BJ (cell line): Measurements from ENCODE around the gene PSMA6. TPM values are rescaled to one million over a fixed set of nuclear protein-coding genes. Genes with fewer than 3 reads are reported as not detected.

Experiments used
- CTCF ChIA-PET: fragments of 350-600 bp; formaldehyde crosslinking; extraction: SDS; loops from one replicate; lab custom pipeline; 2021; ENCODE audit warnings: antibody characterized with exemption, inconsistent platforms; lab: Yijun Ruan, JAX
- POLR2A ChIA-PET: fragments of 300-600 bp; sonication (Branson Sonifier 250); formaldehyde crosslinking; extraction: SDS; loops from one replicate; lab custom pipeline; 2021; ENCODE audit warnings: antibody characterized with exemption; lab: Charles Lee
- DNase-seq: peaks from one replicate; pipeline ENCODE4 v3.0.0-alpha.2; 2011; ENCODE audit warnings: low read depth
- H3K27me3 ChIP-seq: 2 replicates; pipeline ENCODE4 v1.6.0; 2011; ENCODE audit warnings: low read length; ENCODE audit not compliant: control insufficient read depth, insufficient read depth
- H3K36me3 ChIP-seq: 2 replicates; pipeline ENCODE4 v1.5.1; 2011; ENCODE audit warnings: low read length; ENCODE audit not compliant: control insufficient read depth, insufficient read depth
- H3K4me3 ChIP-seq: 2 replicates; pipeline ENCODE4 v1.5.1; 2011; ENCODE audit warnings: low read depth, mild to moderate bottlenecking, control low read depth, low read length
- polyA plus RNA-seq: library from polyadenylated mRNA; depleted of rRNA; stranded (reverse); fragments of >200 nt; gene quantifications from 2 replicates; pipeline ENCODE4 v1.2.3, GENCODE V29; 2011
- TF ChIP-seq, protein P1 (sequence below): IDR thresholded peaks from 2 replicates; pipeline ENCODE4 v1.5.1; 2011; ENCODE audit warnings: low read depth, mild to moderate bottlenecking, control low read depth, inconsistent platforms, low read length, moderate library complexity; ENCODE audit not compliant: insufficient read depth

PSMA6 gene
- polyA plus RNA-seq, 1 experiment, result 155 TPM

- no peaks in the 10 kb centered on the region for H3K36me3 ChIP-seq
- H3K27me3 ChIP-seq, result no peaks in the 10 kb centered on the region
- CTCF ChIA-PET, result interaction anchor here (1.0 to 1.3 kb wide), 2 partner anchors 17 to 71 kb away, joined by 4 to 5 read pairs; no protein-coding TSS in a partner anchor
- no peak overlapping the region for H3K4me3 ChIP-seq
- POLR2A ChIA-PET, result no interaction called here
- no peak for DNase-seq
- TF ChIP-seq, protein P1, sequence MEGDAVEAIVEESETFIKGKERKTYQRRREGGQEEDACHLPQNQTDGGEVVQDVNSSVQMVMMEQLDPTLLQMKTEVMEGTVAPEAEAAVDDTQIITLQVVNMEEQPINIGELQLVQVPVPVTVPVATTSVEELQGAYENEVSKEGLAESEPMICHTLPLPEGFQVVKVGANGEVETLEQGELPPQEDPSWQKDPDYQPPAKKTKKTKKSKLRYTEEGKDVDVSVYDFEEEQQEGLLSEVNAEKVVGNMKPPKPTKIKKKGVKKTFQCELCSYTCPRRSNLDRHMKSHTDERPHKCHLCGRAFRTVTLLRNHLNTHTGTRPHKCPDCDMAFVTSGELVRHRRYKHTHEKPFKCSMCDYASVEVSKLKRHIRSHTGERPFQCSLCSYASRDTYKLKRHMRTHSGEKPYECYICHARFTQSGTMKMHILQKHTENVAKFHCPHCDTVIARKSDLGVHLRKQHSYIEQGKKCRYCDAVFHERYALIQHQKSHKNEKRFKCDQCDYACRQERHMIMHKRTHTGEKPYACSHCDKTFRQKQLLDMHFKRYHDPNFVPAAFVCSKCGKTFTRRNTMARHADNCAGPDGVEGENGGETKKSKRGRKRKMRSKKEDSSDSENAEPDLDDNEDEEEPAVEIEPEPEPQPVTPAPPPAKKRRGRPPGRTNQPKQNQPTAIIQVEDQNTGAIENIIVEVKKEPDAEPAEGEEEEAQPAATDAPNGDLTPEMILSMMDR, result no peak
Measured at GRCh38 chr14:35331605-35332516, 39.7 kb downstream of the PSMA6 start.

DNA sequence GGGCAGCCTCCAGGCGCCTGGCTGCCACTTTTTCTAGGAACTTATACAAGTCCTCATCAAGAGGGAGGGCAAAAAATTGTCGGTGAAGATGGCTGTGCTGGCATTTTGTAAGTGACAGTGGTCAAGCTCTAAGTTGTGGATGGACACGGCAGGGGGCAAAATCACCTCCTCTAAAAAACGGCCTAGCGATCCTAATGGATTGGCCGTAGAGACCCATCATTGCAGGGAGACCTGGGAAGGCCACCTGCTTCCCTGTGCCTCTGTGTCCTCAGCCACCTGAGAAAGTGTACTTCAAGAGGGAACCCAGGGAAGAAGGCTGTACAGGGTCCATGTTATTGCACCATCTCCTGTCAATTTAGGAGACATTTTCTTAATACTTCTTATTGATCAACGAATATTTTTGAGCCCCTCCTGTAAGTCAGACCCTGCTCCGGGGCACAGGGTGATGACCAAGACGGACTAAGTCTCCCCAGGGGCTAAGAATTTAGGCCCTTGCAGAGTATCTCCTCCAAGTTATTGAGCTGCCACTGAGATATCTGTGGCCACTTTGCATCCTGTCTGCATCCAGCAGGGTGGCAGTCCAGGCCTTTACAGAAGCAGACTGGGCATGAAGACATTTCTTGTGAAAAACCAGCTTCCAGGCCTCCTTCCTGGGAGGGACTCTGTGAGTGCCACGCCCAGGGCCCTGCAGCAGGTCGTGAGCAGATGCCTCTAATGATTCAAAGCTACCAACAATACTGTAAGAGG lies 40.5 kb downstream of the PSMA6 start:
- H3K4me3 ChIP-seq, result no peak overlapping the region
- no peak for DNase-seq
- H3K36me3 ChIP-seq, result no peaks in the 10 kb centered on the region
- ChIA-PET POLR2A (no interaction called here), CTCF (interaction anchor here (0.8 to 1.3 kb wide), 3 partner anchors 16 to 71 kb away, joined by 3 to 5 read pairs (median 4); no protein-coding TSS in a partner anchor)
- no peaks in the 10 kb centered on the region for H3K27me3 ChIP-seq
- TF ChIP-seq, protein P1, result no peak

DNA sequence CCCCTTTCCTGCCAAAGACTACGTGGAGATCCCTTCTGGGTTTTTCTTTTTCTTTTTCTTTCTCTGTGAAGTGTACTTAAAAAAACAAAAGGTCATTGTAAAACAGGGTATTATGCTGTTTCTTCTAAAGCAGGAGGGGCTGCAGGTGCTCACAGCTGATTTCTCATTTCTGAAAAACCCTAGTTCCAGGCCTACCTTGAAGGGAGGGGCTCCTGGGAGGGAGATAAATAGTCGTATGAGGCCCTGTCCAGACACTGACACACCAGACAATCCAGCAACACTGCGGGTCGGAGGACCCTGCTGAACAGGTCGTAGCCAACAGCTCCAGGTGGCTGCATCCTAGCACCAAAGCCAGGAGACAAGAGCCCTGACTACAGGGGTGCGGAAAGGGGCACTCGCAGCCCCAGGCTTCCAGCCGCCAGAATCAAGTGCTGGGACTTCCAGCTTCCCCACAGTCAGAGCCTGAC lies 41.1 kb downstream of the PSMA6 start:
- no peak for DNase-seq
- ChIA-PET POLR2A (no interaction called here), CTCF (interaction anchor here (0.8 to 1.0 kb wide), 2 partner anchors 17 to 70 kb away, joined by 3 to 5 read pairs; no protein-coding TSS in a partner anchor)
- Histone ChIP-seq H3K4me3 (no peak overlapping the region), H3K36me3 (no peaks in the 10 kb centered on the region), H3K27me3 (no peaks in the 10 kb centered on the region)
- TF ChIP-seq, protein P1, result no peak

- DNase-seq, result no peak
- Histone ChIP-seq H3K36me3 (no peaks in the 10 kb centered on the region), H3K4me3 (no peak overlapping the region), H3K27me3 (no peaks in the 10 kb centered on the region)
- ChIA-PET CTCF (interaction anchor here (0.8 kb wide), 1 partner anchor 17 kb away, joined by 3 read pairs; no protein-coding TSS in a partner anchor), POLR2A (no interaction called here)
- TF ChIP-seq, protein P1, result no peak
Measured at GRCh38 chr14:35333797-35334743, 41.9 kb downstream of the PSMA6 start.
